HepG2 (cell line): ENCODE results near the gene HHIPL1. TPM values are rescaled to one million over a fixed set of nuclear protein-coding genes. Genes with fewer than 3 reads are reported as not detected.
A peak's percentile ranks its signal among the peaks of the same experiment; 100 is the strongest.

Source experiments
- CAMTA2 ChIP-seq: sonication (generic); formaldehyde crosslinking; IDR thresholded peaks from 2 replicates; pipeline ENCODE4 v1.4.0; 2020; ENCODE audit warnings: mild to moderate bottlenecking, missing genetic modification reagents, borderline replicate concordance
- GATAD1 ChIP-seq: IDR thresholded peaks from 2 replicates; pipeline ENCODE4 v1.6.1; 2016; ENCODE audit warnings: missing genetic modification reagents, missing compliant biosample characterization
- GTF3A ChIP-seq: sonication (generic); formaldehyde crosslinking; conservative IDR thresholded peaks from 2 replicates; pipeline ENCODE4 v1.4.0; 2020; ENCODE audit warnings: mild to moderate bottlenecking, missing genetic modification reagents
- HHEX ChIP-seq: IDR thresholded peaks from 2 replicates; pipeline ENCODE4 v1.6.1; 2016; ENCODE audit warnings: control low read depth
- HOXA9 ChIP-seq: sonication (generic); formaldehyde crosslinking; IDR thresholded peaks from 2 replicates; pipeline ENCODE4 v1.8.1; 2022; ENCODE audit warnings: missing genetic modification reagents, mild to moderate bottlenecking, moderate library complexity, borderline replicate concordance
- KMT2A ChIP-seq: sonication (generic); formaldehyde crosslinking; IDR thresholded peaks from 2 replicates; pipeline ENCODE4 v1.4.0; 2020; ENCODE audit warnings: missing genetic modification reagents
- MBD4 ChIP-seq: IDR thresholded peaks from 2 replicates; pipeline ENCODE4 v1.6.1; 2012; ENCODE audit warnings: low read length, inconsistent platforms, borderline replicate concordance
- MEIS1 ChIP-seq: sonication (generic); formaldehyde crosslinking; IDR thresholded peaks from 2 replicates; pipeline ENCODE4 v1.9.0; 2021; ENCODE audit warnings: mild to moderate bottlenecking, missing genetic modification reagents, moderate library complexity, borderline replicate concordance
- MLLT10 ChIP-seq: sonication (generic); formaldehyde crosslinking; IDR thresholded peaks from 2 replicates; pipeline ENCODE4 v1.4.0; 2020; ENCODE audit warnings: missing genetic modification reagents
- MYNN ChIP-seq: sonication (generic); formaldehyde crosslinking; IDR thresholded peaks from 2 replicates; pipeline ENCODE4 v1.4.0; 2020; ENCODE audit warnings: mild to moderate bottlenecking, low read depth, missing genetic modification reagents
- PHB2 ChIP-seq: fragments of 450-650 bp; IDR thresholded peaks from 2 replicates; pipeline ENCODE4 v1.6.1; 2018; ENCODE audit not compliant: partially characterized antibody
- RBAK ChIP-seq: sonication (generic); formaldehyde crosslinking; IDR thresholded peaks from 2 replicates; pipeline ENCODE4 v1.5.1; 2020; ENCODE audit warnings: mild to moderate bottlenecking, missing genetic modification reagents
- SNAPC2 ChIP-seq: sonication (generic); formaldehyde crosslinking; IDR thresholded peaks from 2 replicates; pipeline ENCODE4 v1.8.1; 2022; ENCODE audit warnings: mild to moderate bottlenecking, missing genetic modification reagents
- YEATS2 ChIP-seq: sonication (generic); formaldehyde crosslinking; IDR thresholded peaks from 2 replicates; pipeline ENCODE4 v1.4.0; 2020; ENCODE audit warnings: missing genetic modification reagents, borderline replicate concordance
- ZFX ChIP-seq: sonication (generic); formaldehyde crosslinking; IDR thresholded peaks from 2 replicates; pipeline ENCODE4 v1.4.0; 2020; ENCODE audit warnings: mild to moderate bottlenecking, low read depth, missing genetic modification reagents, moderate library complexity
- ZNF367 ChIP-seq: sonication (generic); formaldehyde crosslinking; IDR thresholded peaks from 2 replicates; pipeline ENCODE4 v1.4.0; 2020; ENCODE audit warnings: missing genetic modification reagents, borderline replicate concordance
- ZNF512B ChIP-seq: sonication (generic); formaldehyde crosslinking; IDR thresholded peaks from 2 replicates; pipeline ENCODE4 v1.5.1; 2020; ENCODE audit warnings: missing genetic modification reagents, mild to moderate bottlenecking, borderline replicate concordance
- ZNF788 ChIP-seq: sonication (generic); formaldehyde crosslinking; IDR thresholded peaks from 2 replicates; pipeline ENCODE4 v1.5.0; 2020; ENCODE audit warnings: mild to moderate bottlenecking, missing genetic modification reagents, borderline replicate concordance
- ZNF792 ChIP-seq: IDR thresholded peaks from 2 replicates; pipeline ENCODE4 v1.6.1; 2016
- ZSCAN20 ChIP-seq: sonication (generic); formaldehyde crosslinking; IDR thresholded peaks from 2 replicates; pipeline ENCODE4 v1.4.0; 2020; ENCODE audit warnings: missing genetic modification reagents, mild to moderate bottlenecking, borderline replicate concordance
- polyA plus RNA-seq, 8 experiments: library from polyadenylated mRNA; depleted of rRNA in 3 of 8; stranded (reverse) in 7 of 8; unstranded in 1 of 8; fragments of >200 nt; fragmentation: Illumina TruSeq in 4 of 8; extraction: Trizol in 4 of 8; gene quantifications; 2 replicates each; pipeline versions ENCODE4 v1.2.1 to v1.2.3, GENCODE V29; 2011 to 2016; ENCODE audit warnings: low read depth in 4 of 8, missing spikeins in 1 of 8, mixed read lengths in 1 of 8; ENCODE audit not compliant: insufficient read depth in 1 of 8
- total RNA-seq, 5 experiments: library from RNA; depleted of rRNA; stranded (reverse); fragments of >200 nt; fragmentation: Illumina TruSeq; extraction: Trizol; gene quantifications; 2 replicates each; pipeline ENCODE4 v1.2.3, GENCODE V29; 2016; ENCODE audit warnings: low read depth in 1 of 5
- TF ChIP-seq, protein P1 (sequence below): sonication (generic); formaldehyde crosslinking; IDR thresholded peaks from 2 replicates; pipeline ENCODE4 v1.4.0; 2020; ENCODE audit warnings: mild to moderate bottlenecking, missing genetic modification reagents, borderline replicate concordance
- TF ChIP-seq, protein P2 (sequence below): IDR thresholded peaks from 2 replicates; pipeline ENCODE4 v1.6.1; 2016; ENCODE audit warnings: low read depth, borderline replicate concordance

The HHIPL1 gene
- total and polyA plus RNA-seq, 2 of the 13 experiments (the other 11 are each of a cell fraction or from before 2014, with no cell fraction given), result not detected

DNA sequence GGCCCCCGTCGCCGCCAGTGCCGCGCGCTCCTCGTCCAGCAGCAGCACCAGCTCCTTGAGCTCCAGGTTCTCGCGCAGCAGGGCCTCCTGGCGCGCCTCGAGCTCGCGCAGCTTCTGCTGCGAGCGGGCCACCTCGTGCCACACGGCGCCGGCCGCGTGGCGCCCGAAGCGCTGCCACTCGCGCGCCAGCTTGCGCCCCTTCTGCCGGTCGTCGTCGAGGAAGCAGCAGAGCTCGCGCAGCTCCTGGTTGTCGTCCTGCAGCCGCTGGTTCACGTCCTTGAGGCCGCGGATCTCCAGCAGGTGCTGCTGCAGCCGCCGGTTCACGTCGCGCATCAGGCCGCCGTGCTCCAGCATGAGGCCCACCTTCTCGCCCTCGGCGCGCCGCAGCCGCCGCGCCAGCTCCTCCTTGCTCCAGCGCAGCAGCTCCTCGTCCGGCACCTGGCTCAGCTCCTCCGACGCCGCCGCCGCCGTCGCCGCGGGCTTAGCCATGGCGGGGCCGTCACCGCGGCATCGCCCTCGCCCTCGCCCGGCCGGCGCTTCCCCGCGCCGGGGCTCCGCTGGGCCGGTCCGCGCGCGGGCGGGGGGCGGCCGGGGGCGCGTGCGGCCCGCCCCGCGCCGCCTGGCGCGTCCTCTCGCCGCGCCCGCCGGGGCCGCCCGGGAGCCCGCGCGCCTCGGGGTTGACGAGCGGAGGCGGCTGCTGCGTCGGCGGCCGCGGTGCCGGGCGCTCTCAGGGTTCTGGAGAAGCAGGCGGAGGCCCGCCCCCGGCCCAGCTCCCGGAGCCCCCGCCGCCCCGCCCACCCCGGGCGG lies 41.3 kb upstream of the HHIPL1 start, which contains the start of gene CCDC85C (continued):
- TF ChIP-seq ZNF367 (CRISPR knock-in tag) (peak; percentile 94; the same call in 1 of the 2 replicates), MLLT10 (no peak), PHB2 (no peak), GATAD1 (CRISPR knock-in tag) (no peak), GTF3A (CRISPR knock-in tag) (no peak), ZSCAN20 (CRISPR knock-in tag) (peak; percentile 99; the same call in 1 of the 2 replicates), ZNF512B (CRISPR knock-in tag) (no peak), YEATS2 (CRISPR knock-in tag) (peak; percentile 20; the same call in 1 of the 2 replicates), KMT2A (peak; percentile 28; the same call in 1 of the 2 replicates), ZFX (CRISPR knock-in tag) (peak; percentile 76), MEIS1 (CRISPR knock-in tag) (no peak; the same call in 1 of the 2 replicates), ZNF792 (peak; percentile 88), ZNF788 (CRISPR knock-in tag) (peak; percentile 90), MYNN (CRISPR knock-in tag) (peak; percentile 77; the same call in 1 of the 2 replicates), HOXA9 (CRISPR knock-in tag) (peak; percentile 97; the same call in 1 of the 2 replicates), SNAPC2 (peak; percentile 62; the same call in 1 of the 2 replicates), RBAK (CRISPR knock-in tag) (no peak), CAMTA2 (peak; percentile 67; the same call in 1 of the 2 replicates), HHEX (CRISPR knock-in tag) (no peak), MBD4 (no peak)
- TF ChIP-seq, protein P1, sequence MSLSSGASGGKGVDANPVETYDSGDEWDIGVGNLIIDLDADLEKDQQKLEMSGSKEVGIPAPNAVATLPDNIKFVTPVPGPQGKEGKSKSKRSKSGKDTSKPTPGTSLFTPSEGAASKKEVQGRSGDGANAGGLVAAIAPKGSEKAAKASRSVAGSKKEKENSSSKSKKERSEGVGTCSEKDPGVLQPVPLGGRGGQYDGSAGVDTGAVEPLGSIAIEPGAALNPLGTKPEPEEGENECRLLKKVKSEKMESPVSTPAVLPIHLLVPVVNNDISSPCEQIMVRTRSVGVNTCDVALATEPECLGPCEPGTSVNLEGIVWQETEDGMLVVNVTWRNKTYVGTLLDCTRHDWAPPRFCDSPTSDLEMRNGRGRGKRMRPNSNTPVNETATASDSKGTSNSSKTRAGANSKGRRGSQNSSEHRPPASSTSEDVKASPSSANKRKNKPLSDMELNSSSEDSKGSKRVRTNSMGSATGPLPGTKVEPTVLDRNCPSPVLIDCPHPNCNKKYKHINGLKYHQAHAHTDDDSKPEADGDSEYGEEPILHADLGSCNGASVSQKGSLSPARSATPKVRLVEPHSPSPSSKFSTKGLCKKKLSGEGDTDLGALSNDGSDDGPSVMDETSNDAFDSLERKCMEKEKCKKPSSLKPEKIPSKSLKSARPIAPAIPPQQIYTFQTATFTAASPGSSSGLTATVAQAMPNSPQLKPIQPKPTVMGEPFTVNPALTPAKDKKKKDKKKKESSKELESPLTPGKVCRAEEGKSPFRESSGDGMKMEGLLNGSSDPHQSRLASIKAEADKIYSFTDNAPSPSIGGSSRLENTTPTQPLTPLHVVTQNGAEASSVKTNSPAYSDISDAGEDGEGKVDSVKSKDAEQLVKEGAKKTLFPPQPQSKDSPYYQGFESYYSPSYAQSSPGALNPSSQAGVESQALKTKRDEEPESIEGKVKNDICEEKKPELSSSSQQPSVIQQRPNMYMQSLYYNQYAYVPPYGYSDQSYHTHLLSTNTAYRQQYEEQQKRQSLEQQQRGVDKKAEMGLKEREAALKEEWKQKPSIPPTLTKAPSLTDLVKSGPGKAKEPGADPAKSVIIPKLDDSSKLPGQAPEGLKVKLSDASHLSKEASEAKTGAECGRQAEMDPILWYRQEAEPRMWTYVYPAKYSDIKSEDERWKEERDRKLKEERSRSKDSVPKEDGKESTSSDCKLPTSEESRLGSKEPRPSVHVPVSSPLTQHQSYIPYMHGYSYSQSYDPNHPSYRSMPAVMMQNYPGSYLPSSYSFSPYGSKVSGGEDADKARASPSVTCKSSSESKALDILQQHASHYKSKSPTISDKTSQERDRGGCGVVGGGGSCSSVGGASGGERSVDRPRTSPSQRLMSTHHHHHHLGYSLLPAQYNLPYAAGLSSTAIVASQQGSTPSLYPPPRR (CRISPR knock-in tag), result peak; percentile 46; the same call in 1 of the 2 replicates
- TF ChIP-seq, protein P2, sequence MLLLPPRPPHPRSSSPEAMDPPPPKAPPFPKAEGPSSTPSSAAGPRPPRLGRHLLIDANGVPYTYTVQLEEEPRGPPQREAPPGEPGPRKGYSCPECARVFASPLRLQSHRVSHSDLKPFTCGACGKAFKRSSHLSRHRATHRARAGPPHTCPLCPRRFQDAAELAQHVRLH (CRISPR knock-in tag), result peak; percentile 97; the same call in 1 of the 2 replicates
